ENCODE data around the gene ARSI.
A peak's percentile ranks its signal among the peaks of the same experiment; 100 is the strongest.

Gene ARSI

GRCh38 chr5:150271296-150271692, 31.4 kb downstream of the ARSI start:
- no peak for DNase-seq (ENCODE audit: insufficient read length, low spot score)
- FAIRE-seq, result no peak

- no peak for FAIRE-seq
- DNase-seq (ENCODE audit: insufficient read length, low spot score), result no peak
Observed at GRCh38 chr5:150270541-150271295, 32.0 kb downstream of the ARSI start.

GRCh38 chr5:150266871-150267291, 35.8 kb downstream of the ARSI start:
- FAIRE-seq (no peak), DNase-seq (ENCODE audit: insufficient read length, low spot score) (no peak)

GRCh38 chr5:150265870-150266383, 36.8 kb downstream of the ARSI start:
- FAIRE-seq (no peak), DNase-seq (ENCODE audit: insufficient read length, low spot score) (no peak)

GRCh38 chr5:150264667-150265603, 37.8 kb downstream of the ARSI start:
- FAIRE-seq, result no peak
- no peak for DNase-seq (ENCODE audit: insufficient read length, low spot score)

GRCh38 chr5:150263801-150264621, 38.7 kb downstream of the ARSI start:
- FAIRE-seq (peak; percentile 85), DNase-seq (ENCODE audit: insufficient read length, low spot score) (peak; percentile 77)

GRCh38 chr5:150263375-150263775, 39.3 kb downstream of the ARSI start:
- no peak for DNase-seq (ENCODE audit: insufficient read length, low spot score)
- peak; percentile 99 for FAIRE-seq

GRCh38 chr5:150262502-150262901, 40.2 kb downstream of the ARSI start:
- no peak for FAIRE-seq
- DNase-seq (ENCODE audit: insufficient read length, low spot score), result no peak

- FAIRE-seq, result peak; percentile 4
Observed at GRCh38 chr5:150261231-150261630, 41.5 kb downstream of the ARSI start.

GRCh38 chr5:150258130-150258529, 44.6 kb downstream of the ARSI start:
- FAIRE-seq (peak; percentile 28), DNase-seq (ENCODE audit: insufficient read length, low spot score) (no peak)

More at GRCh38 chr5:150261231-150261630, 41.5 kb downstream of the ARSI start:
- no peak for DNase-seq (ENCODE audit: insufficient read length, low spot score)

GRCh38 chr5:150257424-150257823, 45.3 kb downstream of the ARSI start:
- FAIRE-seq (no peak), DNase-seq (ENCODE audit: insufficient read length, low spot score) (no peak)

GRCh38 chr5:150256410-150257064, 46.2 kb downstream of the ARSI start:
- FAIRE-seq (no peak), DNase-seq (ENCODE audit: insufficient read length, low spot score) (no peak)

- FAIRE-seq (no peak), DNase-seq (ENCODE audit: insufficient read length, low spot score) (no peak)
Observed at GRCh38 chr5:150255659-150256409, 46.9 kb downstream of the ARSI start.

- no peak for DNase-seq (ENCODE audit: insufficient read length, low spot score)
- FAIRE-seq, result no peak
Observed at GRCh38 chr5:150254774-150255173, 47.9 kb downstream of the ARSI start.

GRCh38 chr5:150254363-150254762, 48.3 kb downstream of the ARSI start:
- FAIRE-seq, result no peak
- no peak for DNase-seq (ENCODE audit: insufficient read length, low spot score)

GRCh38 chr5:150253416-150254208, 49.1 kb downstream of the ARSI start:
- FAIRE-seq (no peak), DNase-seq (ENCODE audit: insufficient read length, low spot score) (no peak)

GRCh38 chr5:150252489-150252888, 50.2 kb downstream of the ARSI start:
- FAIRE-seq, result no peak

GRCh38 chr5:150251504-150251903, 51.2 kb downstream of the ARSI start:
- FAIRE-seq, result no peak
- DNase-seq (ENCODE audit: insufficient read length, low spot score), result no peak

More at GRCh38 chr5:150252489-150252888, 50.2 kb downstream of the ARSI start:
- DNase-seq (ENCODE audit: insufficient read length, low spot score), result no peak

Data from HTR-8/SVneo (cell line).